ENCODE measurements around the gene APOBEC3A. TPM values are rescaled to one million over a fixed set of nuclear protein-coding genes. Genes with fewer than 3 reads are reported as not detected.
"Not testable (repeated sequence)": the region's sequence is repeated elsewhere in the genome, so short reads cannot be mapped to it uniquely, and the experiment has no call there.

The APOBEC3A gene
- total and polyA plus RNA-seq, 2 experiments from 2014 or later: not detected

GRCh38 chr22:38943201-38943600 is 14.2 kb upstream of the APOBEC3A start:
- H3K27me3 ChIP-seq: peaks cover 3% of the 10 kb centered on the region
- H3K36me3 ChIP-seq (replicated peaks; ENCODE audit: insufficient read depth, low read depth): no peaks in the 10 kb centered on the region
- no peaks in the 10 kb centered on the region for H3K9me2 ChIP-seq (replicated peaks; ENCODE audit: insufficient read depth)
- no peak overlapping the region for H3K4me2 ChIP-seq
- H3K9me3 ChIP-seq (ENCODE audit: low read depth): no peaks in the 10 kb centered on the region
- WGBS (ENCODE audit: low lambda C conversion rate, missing lambda C conversion rate): 75% methylated on average over 9 of the region's 9 CpGs
- H3K79me2 ChIP-seq: no peaks in the 10 kb centered on the region
- DNase-seq (ENCODE audit: low spot score): no peak
- no peak overlapping the region for H2AFZ ChIP-seq
- TF ChIP-seq EZH2 (IDR thresholded peaks at IDR 0.05; ENCODE audit: borderline replicate concordance) (no peak), EZH2phosphoT487 (IDR thresholded peaks at IDR 0.05; ENCODE audit: low read depth, severe bottlenecking, unreplicated experiment) (no peak), CTCF (IDR thresholded peaks at IDR 0.05; ENCODE audit: poor library complexity) (no peak)
- H3K4me3 ChIP-seq: no peak overlapping the region
- H4K20me1 ChIP-seq (ENCODE audit: insufficient read depth, poor library complexity, severe bottlenecking): no peaks in the 10 kb centered on the region
- peaks cover 6% of the 10 kb centered on the region for H3K4me1 ChIP-seq (ENCODE audit: insufficient read depth)
- no peak overlapping the region for H3K27ac ChIP-seq

DNA sequence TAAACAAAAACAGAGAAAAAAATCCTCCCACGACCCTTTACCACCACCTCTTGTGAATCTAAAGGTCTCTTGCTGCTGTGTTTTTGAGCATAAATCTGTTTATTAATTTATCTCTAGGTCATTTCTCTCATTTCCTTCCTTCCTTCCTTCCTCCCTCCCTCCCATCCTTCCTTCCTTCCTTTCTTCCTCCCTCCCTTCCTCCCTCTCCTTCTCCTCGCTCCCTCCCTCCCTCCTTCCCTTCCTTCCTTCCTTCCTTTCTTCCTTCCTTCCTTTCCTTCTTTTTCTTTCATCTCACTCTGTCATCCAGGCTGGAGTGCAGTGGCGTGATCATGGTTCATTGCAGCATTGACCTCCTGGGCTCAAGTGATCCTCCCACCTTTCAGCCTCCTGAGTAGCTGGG is 13.5 kb upstream of the APOBEC3A start:
- H3K36me3 ChIP-seq (replicated peaks; ENCODE audit: insufficient read depth, low read depth): no peaks in the 10 kb centered on the region
- H3K4me2 ChIP-seq: no peak overlapping the region
- no peak for DNase-seq (ENCODE audit: low spot score)
- H2AFZ ChIP-seq: no peak overlapping the region
- H3K4me1 ChIP-seq (ENCODE audit: insufficient read depth): peaks cover 6% of the 10 kb centered on the region
- no peaks in the 10 kb centered on the region for H4K20me1 ChIP-seq (ENCODE audit: insufficient read depth, poor library complexity, severe bottlenecking)
- no peaks in the 10 kb centered on the region for H3K79me2 ChIP-seq
- peaks cover 3% of the 10 kb centered on the region for H3K27me3 ChIP-seq
- no peaks in the 10 kb centered on the region for H3K9me3 ChIP-seq (ENCODE audit: low read depth)
- no peak overlapping the region for H3K4me3 ChIP-seq
- TF ChIP-seq CTCF (IDR thresholded peaks at IDR 0.05; ENCODE audit: poor library complexity): no peak
- TF ChIP-seq EZH2 (IDR thresholded peaks at IDR 0.05; ENCODE audit: borderline replicate concordance): no peak
- no peak for TF ChIP-seq EZH2phosphoT487 (IDR thresholded peaks at IDR 0.05; ENCODE audit: low read depth, severe bottlenecking, unreplicated experiment)
- H3K9me2 ChIP-seq (replicated peaks; ENCODE audit: insufficient read depth): no peaks in the 10 kb centered on the region
- WGBS (ENCODE audit: low lambda C conversion rate, missing lambda C conversion rate): 71% methylated on average over 3 of the region's 3 CpGs
- H3K27ac ChIP-seq: no peak overlapping the region

- Histone ChIP-seq H3K9me2 (replicated peaks; ENCODE audit: insufficient read depth) (no peaks in the 10 kb centered on the region), H3K4me2 (no peak overlapping the region), H3K4me1 (ENCODE audit: insufficient read depth) (peaks cover 6% of the 10 kb centered on the region), H3K9me3 (ENCODE audit: low read depth) (no peaks in the 10 kb centered on the region), H3K27ac (no peak overlapping the region), H3K79me2 (no peaks in the 10 kb centered on the region), H4K20me1 (ENCODE audit: insufficient read depth, poor library complexity, severe bottlenecking) (no peaks in the 10 kb centered on the region), H3K27me3 (peaks cover 3% of the 10 kb centered on the region), H2AFZ (no peak overlapping the region), H3K36me3 (replicated peaks; ENCODE audit: insufficient read depth, low read depth) (no peaks in the 10 kb centered on the region), H3K4me3 (no peak overlapping the region)
- WGBS (ENCODE audit: low lambda C conversion rate, missing lambda C conversion rate): 94% methylated on average over 7 of the region's 7 CpGs
- TF ChIP-seq CTCF (IDR thresholded peaks at IDR 0.05; ENCODE audit: poor library complexity): no peak
- no peak for TF ChIP-seq EZH2 (IDR thresholded peaks at IDR 0.05; ENCODE audit: borderline replicate concordance)
- TF ChIP-seq EZH2phosphoT487 (IDR thresholded peaks at IDR 0.05; ENCODE audit: low read depth, severe bottlenecking, unreplicated experiment): no peak
- peak; percentile 3 for DNase-seq (ENCODE audit: low spot score)
These were observed 12.8 kb upstream of the APOBEC3A start for GRCh38 chr22:38944653-38945052.

DNA sequence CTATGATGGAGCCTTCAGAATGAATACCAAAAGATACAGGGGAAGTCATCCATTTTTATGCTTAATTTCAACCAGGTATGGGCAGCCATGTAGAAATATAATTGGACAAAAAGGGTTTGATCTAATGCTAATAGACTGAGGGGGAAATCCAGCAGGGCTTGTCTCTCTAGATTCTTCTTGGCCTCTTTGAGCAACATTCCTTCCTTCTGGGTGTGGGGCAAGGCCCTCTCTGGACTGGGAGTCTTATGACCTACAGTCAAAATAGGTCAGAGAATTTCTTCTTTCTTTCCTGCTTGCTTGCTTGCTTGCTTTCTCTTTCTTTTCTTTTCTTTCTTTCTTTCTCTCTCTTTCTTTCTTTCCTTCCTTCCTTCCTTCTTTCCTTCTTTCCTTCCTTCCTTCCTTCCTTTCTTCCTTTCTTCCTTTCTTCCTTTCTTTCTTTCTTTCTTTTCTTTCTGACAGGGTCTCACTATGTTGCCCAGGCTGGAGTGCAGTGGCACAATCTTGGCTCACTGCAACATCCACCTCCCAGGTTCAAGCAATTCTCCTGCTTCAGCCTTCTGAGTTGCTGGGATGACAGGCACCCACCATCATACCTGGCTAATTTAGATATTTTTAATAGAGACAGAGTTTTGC is 11.6 kb upstream of the APOBEC3A start:
- not testable (repeated sequence) for H3K36me3 ChIP-seq (replicated peaks; ENCODE audit: insufficient read depth, low read depth); H3K4me1 ChIP-seq (ENCODE audit: insufficient read depth); H2AFZ ChIP-seq; H3K4me3 ChIP-seq; H4K20me1 ChIP-seq (ENCODE audit: insufficient read depth, poor library complexity, severe bottlenecking); H3K4me2 ChIP-seq; H3K27me3 ChIP-seq; H3K79me2 ChIP-seq; H3K9me2 ChIP-seq (replicated peaks; ENCODE audit: insufficient read depth); H3K9me3 ChIP-seq (ENCODE audit: low read depth)
- DNase-seq (ENCODE audit: low spot score): peak; percentile 8
- H3K27ac ChIP-seq: peak overlapping the region; percentile 51

Measured in hepatocyte (in vitro differentiated cells).